H9 (cell line): ENCODE measurements around the gene MRRF. TPM values are rescaled to one million over a fixed set of nuclear protein-coding genes. Genes with fewer than 3 reads are reported as not detected.

ENCODE experiments used
- DNase-seq: peaks from one replicate; pipeline ENCODE4 v3.0.0-alpha.2; 2017
- H2AFZ ChIP-seq: one replicate; pipeline ENCODE4 v1.6.1; 2013; ENCODE audit warnings: mild to moderate bottlenecking, low read length, control low read depth, moderate library complexity
- H2AK5ac ChIP-seq: 2 replicates; pipeline ENCODE4 v1.6.1; 2013; ENCODE audit warnings: low read length, control low read depth, mixed read lengths; ENCODE audit not compliant: insufficient read length
- H2BK120ac ChIP-seq: one replicate; pipeline ENCODE4 v1.6.1; 2013; ENCODE audit warnings: low read depth, mild to moderate bottlenecking, low read length, control low read depth, inconsistent platforms; ENCODE audit not compliant: poor library complexity, severe bottlenecking
- H2BK12ac ChIP-seq: 2 replicates; pipeline ENCODE4 v1.6.1; 2013; ENCODE audit warnings: low read length, control low read depth, mixed read lengths, low read depth; ENCODE audit not compliant: insufficient read length
- H2BK15ac ChIP-seq: 2 replicates; pipeline ENCODE4 v1.6.1; 2013; ENCODE audit warnings: low read depth, low read length, control low read depth
- H2BK20ac ChIP-seq: one replicate; pipeline ENCODE4 v1.6.1; 2013; ENCODE audit warnings: low read depth, mild to moderate bottlenecking, low read length, control low read depth, inconsistent platforms; ENCODE audit not compliant: poor library complexity, severe bottlenecking
- H2BK5ac ChIP-seq: 2 replicates; pipeline ENCODE4 v1.6.1; 2013; ENCODE audit warnings: low read length, control low read depth, mixed read lengths; ENCODE audit not compliant: insufficient read length
- H3K14ac ChIP-seq: 2 replicates; pipeline ENCODE4 v1.6.1; 2013; ENCODE audit warnings: low read length, control low read depth; ENCODE audit not compliant: insufficient read depth
- H3K18ac ChIP-seq: 2 replicates; pipeline ENCODE4 v1.6.1; 2013; ENCODE audit warnings: low read depth, mild to moderate bottlenecking, mixed read lengths, low read length, control low read depth; ENCODE audit not compliant: insufficient read length
- H3K23ac ChIP-seq: 2 replicates; pipeline ENCODE4 v1.6.1; 2013; ENCODE audit warnings: low read length, control low read depth, mixed read lengths, low read depth; ENCODE audit not compliant: insufficient read length
- H3K23me2 ChIP-seq: 2 replicates; pipeline ENCODE4 v1.6.1; 2013; ENCODE audit warnings: low read depth, mild to moderate bottlenecking, mixed read lengths, low read length, control low read depth; ENCODE audit not compliant: insufficient read length, poor library complexity, severe bottlenecking
- H3K27ac ChIP-seq: 2 replicates; pipeline ENCODE4 v1.5.1; 2013; ENCODE audit warnings: low read length, control low read depth, mixed read lengths, low read depth; ENCODE audit not compliant: insufficient read length
- H3K27me3 ChIP-seq: 2 replicates; pipeline ENCODE4 v1.6.1; 2013; ENCODE audit warnings: low read length, control low read depth, inconsistent platforms; ENCODE audit not compliant: insufficient read depth
- H3K4ac ChIP-seq: 2 replicates; pipeline ENCODE4 v1.6.1; 2013; ENCODE audit warnings: low read depth, mild to moderate bottlenecking, control low read depth, inconsistent platforms, low read length, moderate library complexity
- H3K4me1 ChIP-seq: 2 replicates; pipeline ENCODE4 v1.6.1; 2013; ENCODE audit warnings: low read length, control low read depth, inconsistent platforms; ENCODE audit not compliant: insufficient read depth
- H3K4me2 ChIP-seq: 2 replicates; pipeline ENCODE4 v1.6.1; 2013; ENCODE audit warnings: low read length, control low read depth, mixed read lengths; ENCODE audit not compliant: insufficient read length, insufficient read depth
- H3K56ac ChIP-seq: 2 replicates; pipeline ENCODE4 v1.6.1; 2013; ENCODE audit warnings: low read depth, mild to moderate bottlenecking, mixed read lengths, low read length, control low read depth; ENCODE audit not compliant: insufficient read length
- H3K79me1 ChIP-seq: 2 replicates; pipeline ENCODE4 v1.6.1; 2013; ENCODE audit warnings: low read depth, mild to moderate bottlenecking, moderate library complexity, low read length, control low read depth, inconsistent platforms; ENCODE audit not compliant: insufficient read depth, poor library complexity, severe bottlenecking
- H3K79me2 ChIP-seq: 2 replicates; pipeline ENCODE4 v1.6.1; 2013; ENCODE audit warnings: low read length, control low read depth, inconsistent platforms; ENCODE audit not compliant: insufficient read depth
- H3K9ac ChIP-seq: 2 replicates; pipeline ENCODE4 v1.6.1; 2013; ENCODE audit warnings: low read length, control low read depth, mixed read lengths; ENCODE audit not compliant: insufficient read length; ENCODE audit errors: extremely low read depth
- H3K9me3 ChIP-seq: one replicate; pipeline ENCODE4 v1.6.1; 2013; ENCODE audit warnings: low read depth, low read length, inconsistent platforms; ENCODE audit not compliant: control insufficient read depth
- H3T11ph ChIP-seq: one replicate; pipeline ENCODE4 v1.6.1; 2013; ENCODE audit warnings: mild to moderate bottlenecking, low read length, control low read depth, inconsistent platforms
- H4K20me1 ChIP-seq: one replicate; pipeline ENCODE4 v1.6.1; 2013; ENCODE audit not compliant: control insufficient read depth, insufficient read length, insufficient read depth
- H4K5ac ChIP-seq: 2 replicates; pipeline ENCODE4 v1.6.1; 2013; ENCODE audit warnings: low read depth, mild to moderate bottlenecking, mixed read lengths, low read length, control low read depth; ENCODE audit not compliant: insufficient read length
- H4K8ac ChIP-seq: replicated peaks from 2 replicates; pipeline ENCODE4 v1.6.1; 2013; ENCODE audit warnings: low read length, control low read depth, mixed read lengths, low read depth; ENCODE audit not compliant: insufficient read length
- H4K91ac ChIP-seq: 2 replicates; pipeline ENCODE4 v1.6.1; 2013; ENCODE audit warnings: low read depth, mild to moderate bottlenecking, moderate library complexity, mixed read lengths, low read length, control low read depth; ENCODE audit not compliant: insufficient read length
- H3K27ac Mint-ChIP-seq, 3 experiments: 2 replicates in 2 of 3; 3 replicates in 1 of 3; pipeline ENCODE4 v1.8.0; 2020 to 2021; ENCODE audit warnings: mixed read lengths in 3 of 3, mild to moderate bottlenecking in 1 of 3, moderate library complexity in 1 of 3
- H3K27me3 Mint-ChIP-seq: 2 replicates; pipeline ENCODE4 v1.8.0; 2021; ENCODE audit warnings: low read depth, mild to moderate bottlenecking, moderate library complexity, mixed read lengths
- H3K36me3 Mint-ChIP-seq, 3 experiments: 2 replicates in 2 of 3; 3 replicates in 1 of 3; pipeline ENCODE4 v1.8.0; 2020 to 2021; ENCODE audit warnings: low read depth in 3 of 3, mixed read lengths in 3 of 3; ENCODE audit not compliant: insufficient read depth in 1 of 3
- H3K4me1 Mint-ChIP-seq, 2 experiments: 2 replicates each; pipeline ENCODE4 v1.8.0; 2020; ENCODE audit warnings: mixed read lengths in 2 of 2
- H3K4me3 Mint-ChIP-seq, 2 experiments: 2 replicates in 1 of 2; 3 replicates in 1 of 2; pipeline ENCODE4 v1.8.0; 2020 to 2021; ENCODE audit warnings: mild to moderate bottlenecking in 2 of 2, mixed read lengths in 2 of 2, moderate library complexity in 1 of 2
- H3K9me3 Mint-ChIP-seq, 2 experiments: 2 replicates in 1 of 2; 3 replicates in 1 of 2; pipeline ENCODE4 v1.8.0; 2020; ENCODE audit warnings: mild to moderate bottlenecking in 2 of 2, mixed read lengths in 2 of 2, moderate library complexity in 1 of 2
- CTCF ChIP-seq: fragments of 200-600 bp; sonication (generic); conservative IDR thresholded peaks from 3 replicates; pipeline ENCODE4 v1.8.0; 2021; ENCODE audit warnings: antibody characterized with exemption, mild to moderate bottlenecking
- WGBS: extraction: QIAGEN DNeasy Blood & Tissue Kit; methylation state at CpG from one replicate; pipeline ENCODE4 v1.1.7; 2013; ENCODE audit warnings: missing lambda C conversion rate, low lambda C conversion rate, mixed read lengths; ENCODE audit not compliant: insufficient read length; ENCODE audit errors: extremely low coverage; 5-methylcytosine and 5-hydroxymethylcytosine counted together
- total RNA-seq: library from RNA; stranded (reverse); gene quantifications from 2 replicates; pipeline ENCODE4 v1.2.1, GENCODE V29; 2021

The MRRF gene
- total RNA-seq, 1 experiment from 2014 or later = 33.7 TPM

DNA sequence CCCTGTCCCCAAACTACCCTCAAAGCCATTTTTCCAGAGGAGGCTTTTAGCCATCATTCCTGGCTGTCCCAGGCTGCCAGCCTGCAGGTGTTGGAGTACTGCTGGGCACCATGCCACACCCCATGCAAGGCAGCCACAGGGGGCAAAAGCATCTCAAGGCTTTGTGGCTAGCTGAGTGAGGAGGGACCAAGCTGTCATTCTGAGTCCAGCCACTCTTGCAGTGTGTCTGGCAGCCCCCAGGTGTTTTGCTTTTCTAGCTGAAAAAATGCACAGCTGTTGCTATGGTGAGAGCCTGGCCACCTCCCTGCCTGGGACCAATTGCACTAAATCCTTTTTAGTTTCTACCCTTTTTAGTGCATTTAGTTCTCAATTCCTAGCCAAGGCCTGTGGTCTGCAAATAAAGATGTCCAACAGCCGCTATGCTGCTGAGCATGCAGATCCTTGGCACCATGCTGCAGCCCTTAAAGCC lies 55.8 kb downstream of the MRRF start:
- no peaks in the 10 kb centered on the region for H3K9me3 ChIP-seq
- H2BK5ac ChIP-seq = no peak overlapping the region
- H2BK15ac ChIP-seq = no peak overlapping the region
- H2BK120ac ChIP-seq = no peak overlapping the region
- no peak overlapping the region for H2AFZ ChIP-seq
- no peaks in the 10 kb centered on the region for H3K23me2 ChIP-seq
- H4K91ac ChIP-seq = no peak overlapping the region
- no peaks in the 10 kb centered on the region for H3K79me1 ChIP-seq
- H4K20me1 ChIP-seq = no peaks in the 10 kb centered on the region
- no peak overlapping the region for H2AK5ac ChIP-seq
- WGBS = no CpG with 5 or more reads among the region's 1 CpG
- no peaks in the 10 kb centered on the region for H3K27me3 ChIP-seq
- no peaks in the 10 kb centered on the region for H3K4me1 ChIP-seq
- Mint-ChIP-seq H3K9me3 (no peaks in the 10 kb centered on the region), H3K27me3 (no peaks in the 10 kb centered on the region), H3K36me3 (peaks cover 6 to 34% (median 27%) of the 10 kb centered on the region in 3 experiments; a peak in 6 of 7 replicates), H3K4me3 (no peak overlapping the region), H3K4me1 (no peaks in the 10 kb centered on the region), H3K27ac (no peak overlapping the region)
- H2BK20ac ChIP-seq = no peak overlapping the region
- H3K27ac ChIP-seq = no peak overlapping the region
- H2BK12ac ChIP-seq = no peak overlapping the region
- H3K9ac ChIP-seq = no peak overlapping the region
- no peak overlapping the region for H3K4me2 ChIP-seq
- H4K8ac ChIP-seq = no peak overlapping the region
- H3K4ac ChIP-seq = no peak overlapping the region
- H4K5ac ChIP-seq = no peak overlapping the region
- H3K23ac ChIP-seq = no peak overlapping the region
- no peak overlapping the region for H3T11ph ChIP-seq
- DNase-seq = no peak
- TF ChIP-seq CTCF = no peak
- no peaks in the 10 kb centered on the region for H3K79me2 ChIP-seq
- no peak overlapping the region for H3K18ac ChIP-seq
- no peak overlapping the region for H3K56ac ChIP-seq
- H3K14ac ChIP-seq = no peak overlapping the region
